Measurements from ENCODE around the gene SULT1C2. TPM values are rescaled to one million over a fixed set of nuclear protein-coding genes. Genes with fewer than 3 reads are reported as not detected.

Gene SULT1C2
- total RNA-seq, 1 experiment from 2014 or later, result 3.9 TPM

- H3K4me2 ChIP-seq (ENCODE audit: low read length), result no peak overlapping the region
- no peaks in the 10 kb centered on the region for H3K4me1 ChIP-seq (ENCODE audit: control insufficient read depth in 1 of 2, insufficient read depth in 2 of 2, low read length in 2 of 2)
- ATAC-seq (no peak), DNase-seq (ENCODE audit: low read depth, low spot score) (no peak)
- no peaks in the 10 kb centered on the region for H3K9me3 ChIP-seq (ENCODE audit: control insufficient read depth in 1 of 2, insufficient read depth in 1 of 2, low read depth in 1 of 2, low read length in 2 of 2)
- no TSS peak for BruUV-seq (replicated peaks)
- RAD21 ChIA-PET (ENCODE audit: low non-redundant PET in 1 of 2, low total read pairs in 2 of 2, uncharacterized antibody in 2 of 2, unreplicated experiment in 2 of 2), result no interaction called here
- H3K27ac ChIP-seq (ENCODE audit: low read depth, low read length), result no peak overlapping the region
- no peaks in the 10 kb centered on the region for H3K9me2 ChIP-seq (ENCODE audit: insufficient read depth)
- TF ChIP-seq FOSL1 (IDR thresholded peaks at IDR 0.05; ENCODE audit: low read depth) (no peak), JUND (IDR thresholded peaks at IDR 0.05) (no peak), EZH2phosphoT487 (IDR thresholded peaks at IDR 0.05; ENCODE audit: borderline replicate concordance) (no peak), EZH2 (IDR thresholded peaks at IDR 0.05) (no peak), TCF7L2 (IDR thresholded peaks at IDR 0.05; ENCODE audit: borderline replicate concordance, extremely low read depth, insufficient read depth, insufficient read length) (no peak), ELF1 (IDR thresholded peaks at IDR 0.05; ENCODE audit: borderline replicate concordance, low read depth) (no peak), POLR2A (IDR thresholded peaks at IDR 0.05; ENCODE audit: borderline replicate concordance, extremely low read depth, insufficient read depth, insufficient read length) (no peak), CEBPB (IDR thresholded peaks at IDR 0.05; ENCODE audit: low read depth) (no peak), YY1 (IDR thresholded peaks at IDR 0.05; ENCODE audit: extremely low read depth, insufficient replicate concordance, low read depth, low read length) (no peak), ZNF274 (IDR thresholded peaks at IDR 0.05; ENCODE audit: low read depth, low read length) (no peak), EGR1 (IDR thresholded peaks at IDR 0.05; ENCODE audit: low read depth) (no peak)
- TF ChIP-seq, protein P1, sequence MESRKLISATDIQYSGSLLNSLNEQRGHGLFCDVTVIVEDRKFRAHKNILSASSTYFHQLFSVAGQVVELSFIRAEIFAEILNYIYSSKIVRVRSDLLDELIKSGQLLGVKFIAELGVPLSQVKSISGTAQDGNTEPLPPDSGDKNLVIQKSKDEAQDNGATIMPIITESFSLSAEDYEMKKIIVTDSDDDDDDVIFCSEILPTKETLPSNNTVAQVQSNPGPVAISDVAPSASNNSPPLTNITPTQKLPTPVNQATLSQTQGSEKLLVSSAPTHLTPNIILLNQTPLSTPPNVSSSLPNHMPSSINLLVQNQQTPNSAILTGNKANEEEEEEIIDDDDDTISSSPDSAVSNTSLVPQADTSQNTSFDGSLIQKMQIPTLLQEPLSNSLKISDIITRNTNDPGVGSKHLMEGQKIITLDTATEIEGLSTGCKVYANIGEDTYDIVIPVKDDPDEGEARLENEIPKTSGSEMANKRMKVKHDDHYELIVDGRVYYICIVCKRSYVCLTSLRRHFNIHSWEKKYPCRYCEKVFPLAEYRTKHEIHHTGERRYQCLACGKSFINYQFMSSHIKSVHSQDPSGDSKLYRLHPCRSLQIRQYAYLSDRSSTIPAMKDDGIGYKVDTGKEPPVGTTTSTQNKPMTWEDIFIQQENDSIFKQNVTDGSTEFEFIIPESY (IDR thresholded peaks at IDR 0.05; ENCODE audit: extremely low read depth, insufficient replicate concordance, low read length), result no peak
- TF ChIP-seq, protein P2, sequence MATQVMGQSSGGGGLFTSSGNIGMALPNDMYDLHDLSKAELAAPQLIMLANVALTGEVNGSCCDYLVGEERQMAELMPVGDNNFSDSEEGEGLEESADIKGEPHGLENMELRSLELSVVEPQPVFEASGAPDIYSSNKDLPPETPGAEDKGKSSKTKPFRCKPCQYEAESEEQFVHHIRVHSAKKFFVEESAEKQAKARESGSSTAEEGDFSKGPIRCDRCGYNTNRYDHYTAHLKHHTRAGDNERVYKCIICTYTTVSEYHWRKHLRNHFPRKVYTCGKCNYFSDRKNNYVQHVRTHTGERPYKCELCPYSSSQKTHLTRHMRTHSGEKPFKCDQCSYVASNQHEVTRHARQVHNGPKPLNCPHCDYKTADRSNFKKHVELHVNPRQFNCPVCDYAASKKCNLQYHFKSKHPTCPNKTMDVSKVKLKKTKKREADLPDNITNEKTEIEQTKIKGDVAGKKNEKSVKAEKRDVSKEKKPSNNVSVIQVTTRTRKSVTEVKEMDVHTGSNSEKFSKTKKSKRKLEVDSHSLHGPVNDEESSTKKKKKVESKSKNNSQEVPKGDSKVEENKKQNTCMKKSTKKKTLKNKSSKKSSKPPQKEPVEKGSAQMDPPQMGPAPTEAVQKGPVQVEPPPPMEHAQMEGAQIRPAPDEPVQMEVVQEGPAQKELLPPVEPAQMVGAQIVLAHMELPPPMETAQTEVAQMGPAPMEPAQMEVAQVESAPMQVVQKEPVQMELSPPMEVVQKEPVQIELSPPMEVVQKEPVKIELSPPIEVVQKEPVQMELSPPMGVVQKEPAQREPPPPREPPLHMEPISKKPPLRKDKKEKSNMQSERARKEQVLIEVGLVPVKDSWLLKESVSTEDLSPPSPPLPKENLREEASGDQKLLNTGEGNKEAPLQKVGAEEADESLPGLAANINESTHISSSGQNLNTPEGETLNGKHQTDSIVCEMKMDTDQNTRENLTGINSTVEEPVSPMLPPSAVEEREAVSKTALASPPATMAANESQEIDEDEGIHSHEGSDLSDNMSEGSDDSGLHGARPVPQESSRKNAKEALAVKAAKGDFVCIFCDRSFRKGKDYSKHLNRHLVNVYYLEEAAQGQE (IDR thresholded peaks at IDR 0.05; ENCODE audit: low read depth), result no peak
- TF ChIP-seq, protein P3, sequence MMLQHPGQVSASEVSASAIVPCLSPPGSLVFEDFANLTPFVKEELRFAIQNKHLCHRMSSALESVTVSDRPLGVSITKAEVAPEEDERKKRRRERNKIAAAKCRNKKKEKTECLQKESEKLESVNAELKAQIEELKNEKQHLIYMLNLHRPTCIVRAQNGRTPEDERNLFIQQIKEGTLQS (IDR thresholded peaks at IDR 0.05), result no peak
- TF ChIP-seq, protein P4, sequence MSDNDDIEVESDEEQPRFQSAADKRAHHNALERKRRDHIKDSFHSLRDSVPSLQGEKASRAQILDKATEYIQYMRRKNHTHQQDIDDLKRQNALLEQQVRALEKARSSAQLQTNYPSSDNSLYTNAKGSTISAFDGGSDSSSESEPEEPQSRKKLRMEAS (IDR thresholded peaks at IDR 0.05), result no peak
- intact Hi-C loops (cut with micrococcal nuclease), result no loop called here
- H2AFZ ChIP-seq (ENCODE audit: low read depth, low read length, poor library complexity, severe bottlenecking), result no peak overlapping the region
- no peaks in the 10 kb centered on the region for H3K27me3 ChIP-seq (ENCODE audit: insufficient read depth, low read length)
- CTCF ChIA-PET, result no interaction called here
- no peak overlapping the region for H3K9ac ChIP-seq (ENCODE audit: low read length)
- H3K4me3 ChIP-seq (replicated peaks in 1 of 2; ENCODE audit: low read depth in 1 of 2, low read length in 2 of 2), result no peak overlapping the region
- H3K79me2 ChIP-seq (ENCODE audit: insufficient read depth, low read length), result no peaks in the 10 kb centered on the region
- H3K36me3 ChIP-seq (ENCODE audit: control insufficient read depth in 1 of 2, insufficient read depth in 2 of 2, low read length in 2 of 2), result no peaks in the 10 kb centered on the region
- no peaks in the 10 kb centered on the region for H4K20me1 ChIP-seq (ENCODE audit: insufficient read depth)
- POLR2A ChIA-PET, result no interaction called here
Measured at GRCh38 chr2:108316033-108316432, 27.3 kb downstream of the SULT1C2 start.
